Activated naive CD8-positive, alpha-beta T cell treated with anti-CD3 and anti-CD28 coated beads, Interleukin-2, amount 10 ng/mL, durations not matched to agents 7 days and 5 days (primary cell): Measurements from ENCODE around the gene KIRREL2. TPM values are rescaled to one million over a fixed set of nuclear protein-coding genes. Genes with fewer than 3 reads are reported as not detected.

Experiments used
- ATAC-seq: fragments of 150-1000 bp; cut with Tn5 transposase; one replicate; pipeline ENCODE4 v1.10.0; 2021; ENCODE audit warnings: low read depth, moderate library complexity
- POLR2A ChIA-PET: fragments of 350-600 bp; sonication (Branson Sonifier 250); formaldehyde crosslinking; loops from one replicate; lab custom pipeline; 2021; ENCODE audit warnings: antibody characterized with exemption; lab: Charles Lee
- DNase-seq: peaks from one replicate; pipeline ENCODE4 v3.0.0; 2021
- H3K27ac Mint-ChIP-seq: one replicate; pipeline ENCODE4 v1.8.0; 2022; ENCODE audit warnings: mild to moderate bottlenecking, mixed read lengths
- H3K27me3 Mint-ChIP-seq: one replicate; pipeline ENCODE4 v1.8.0; 2022; ENCODE audit warnings: mild to moderate bottlenecking, moderate library complexity, mixed read lengths
- H3K36me3 Mint-ChIP-seq: one replicate; pipeline ENCODE4 v1.8.0; 2021; ENCODE audit warnings: mild to moderate bottlenecking, mixed read lengths
- H3K4me1 Mint-ChIP-seq: one replicate; pipeline ENCODE4 v1.8.0; 2021; ENCODE audit warnings: mixed read lengths
- H3K4me3 Mint-ChIP-seq: one replicate; pipeline ENCODE4 v1.8.0; 2022; ENCODE audit warnings: mild to moderate bottlenecking, moderate library complexity, mixed read lengths
- H3K9me3 Mint-ChIP-seq: one replicate; pipeline ENCODE4 v1.8.0; 2021; ENCODE audit warnings: mixed read lengths
- total RNA-seq, 2 experiments: library from RNA; stranded (reverse); gene quantifications; one replicate each; pipeline ENCODE4 v1.2.3, GENCODE V29; 2021

Gene KIRREL2
- total RNA-seq, 2 experiments from 2014 or later = 2.9 to 3.0 TPM

GRCh38 chr19:35851213-35852028 is 5.3 kb upstream of the KIRREL2 start:
- POLR2A ChIA-PET = no interaction called here
- no peaks in the 10 kb centered on the region for H3K9me3 Mint-ChIP-seq
- no peak for DNase-seq
- H3K27me3 Mint-ChIP-seq = peaks cover 56% of the 10 kb centered on the region
- H3K36me3 Mint-ChIP-seq = no peaks in the 10 kb centered on the region
- peak overlapping the region; percentile 32 for H3K27ac Mint-ChIP-seq
- no peak for ATAC-seq
- H3K4me1 Mint-ChIP-seq = peaks cover 3% of the 10 kb centered on the region
- no peak overlapping the region for H3K4me3 Mint-ChIP-seq

GRCh38 chr19:35852029-35852780 is 4.5 kb upstream of the KIRREL2 start, which contains the start of gene NPHS1:
TSS of gene NPHS1 (minus strand) at chr19:35852504. CDS start at chr19:35851837, 667 bp downstream.
- peaks cover 48% of the 10 kb centered on the region for H3K27me3 Mint-ChIP-seq
- H3K36me3 Mint-ChIP-seq = no peaks in the 10 kb centered on the region
- ATAC-seq (no peak), DNase-seq (no peak)
- H3K4me3 Mint-ChIP-seq = peak within 1 kb of the TSS; percentile 28
- no peaks in the 10 kb centered on the region for H3K9me3 Mint-ChIP-seq
- peaks cover 5% of the 10 kb centered on the region for H3K4me1 Mint-ChIP-seq
- POLR2A ChIA-PET = interaction anchor here (0.8 kb wide), 1 partner anchor 79 kb away, joined by 3 read pairs; no protein-coding TSS in a partner anchor
- no peak within 1 kb of the TSS for H3K27ac Mint-ChIP-seq

- Mint-ChIP-seq H3K4me3 (no peak overlapping the region), H3K4me1 (peaks cover 7% of the 10 kb centered on the region), H3K27me3 (peaks cover 48% of the 10 kb centered on the region), H3K27ac (no peak overlapping the region), H3K36me3 (no peaks in the 10 kb centered on the region), H3K9me3 (no peaks in the 10 kb centered on the region)
- no peak for ATAC-seq
- no peak for DNase-seq
- POLR2A ChIA-PET = interaction anchor here (0.7 kb wide), 1 partner anchor 92 kb away, joined by 5 read pairs; no protein-coding TSS in a partner anchor
Measured at GRCh38 chr19:35853038-35853756, 3.5 kb upstream of the KIRREL2 start.

- H3K36me3 Mint-ChIP-seq = no peaks in the 10 kb centered on the region
- peaks cover 59% of the 10 kb centered on the region for H3K27me3 Mint-ChIP-seq
Measured at GRCh38 chr19:35858311-35858710, 1.6 kb downstream of the KIRREL2 start.

GRCh38 chr19:35859414-35859813 is 2.7 kb downstream of the KIRREL2 start:
- DNase-seq (no peak), ATAC-seq (no peak)
- peaks cover 4% of the 10 kb centered on the region for H3K4me1 Mint-ChIP-seq
- H3K9me3 Mint-ChIP-seq = no peaks in the 10 kb centered on the region
- H3K27me3 Mint-ChIP-seq = peaks cover 55% of the 10 kb centered on the region
- H3K4me3 Mint-ChIP-seq = no peak overlapping the region
- H3K27ac Mint-ChIP-seq = no peak overlapping the region
- H3K36me3 Mint-ChIP-seq = no peaks in the 10 kb centered on the region
- POLR2A ChIA-PET = no interaction called here

More at GRCh38 chr19:35858311-35858710, 1.6 kb downstream of the KIRREL2 start:
- DNase-seq (no peak), ATAC-seq (no peak)
- no peaks in the 10 kb centered on the region for H3K9me3 Mint-ChIP-seq
- H3K4me3 Mint-ChIP-seq = peak overlapping the region; percentile 29
- peaks cover 4% of the 10 kb centered on the region for H3K4me1 Mint-ChIP-seq
- POLR2A ChIA-PET = no interaction called here
- H3K27ac Mint-ChIP-seq = no peak overlapping the region

- Mint-ChIP-seq H3K9me3 (no peaks in the 10 kb centered on the region), H3K36me3 (no peaks in the 10 kb centered on the region), H3K27me3 (peaks cover 45% of the 10 kb centered on the region), H3K4me1 (peaks cover 4% of the 10 kb centered on the region), H3K27ac (no peak overlapping the region), H3K4me3 (no peak overlapping the region)
- no peak for ATAC-seq
- POLR2A ChIA-PET = no interaction called here
- DNase-seq = no peak
Measured at GRCh38 chr19:35860436-35860817, 3.7 kb downstream of the KIRREL2 start.

- POLR2A ChIA-PET = interaction anchor here (0.6 kb wide), 1 partner anchor 650 kb away, joined by 3 read pairs; no protein-coding TSS in a partner anchor
- Mint-ChIP-seq H3K4me3 (no peak overlapping the region), H3K36me3 (no peaks in the 10 kb centered on the region), H3K9me3 (no peaks in the 10 kb centered on the region), H3K27ac (no peak overlapping the region), H3K4me1 (peaks cover 4% of the 10 kb centered on the region), H3K27me3 (peaks cover 41% of the 10 kb centered on the region)
- no peak for DNase-seq
- no peak for ATAC-seq
Measured at GRCh38 chr19:35860818-35861639, 4.3 kb downstream of the KIRREL2 start.

GRCh38 chr19:35861640-35862160 is 5.0 kb downstream of the KIRREL2 start:
- no peak for ATAC-seq
- H3K27ac Mint-ChIP-seq = no peak overlapping the region
- no peak overlapping the region for H3K4me3 Mint-ChIP-seq
- peaks cover 43% of the 10 kb centered on the region for H3K27me3 Mint-ChIP-seq
- H3K36me3 Mint-ChIP-seq = no peaks in the 10 kb centered on the region
- POLR2A ChIA-PET = no interaction called here
- H3K4me1 Mint-ChIP-seq = peaks cover 5% of the 10 kb centered on the region
- H3K9me3 Mint-ChIP-seq = peaks cover 1% of the 10 kb centered on the region
- no peak for DNase-seq

- peaks cover 1% of the 10 kb centered on the region for H3K9me3 Mint-ChIP-seq
- POLR2A ChIA-PET = no interaction called here
- H3K4me3 Mint-ChIP-seq = no peak overlapping the region
- peaks cover 1% of the 10 kb centered on the region for H3K4me1 Mint-ChIP-seq
- peaks cover 44% of the 10 kb centered on the region for H3K27me3 Mint-ChIP-seq
- ATAC-seq = no peak
- no peak overlapping the region for H3K27ac Mint-ChIP-seq
- no peak for DNase-seq
- no peaks in the 10 kb centered on the region for H3K36me3 Mint-ChIP-seq
Measured at GRCh38 chr19:35862528-35862927, 5.8 kb downstream of the KIRREL2 start.

- Mint-ChIP-seq H3K27ac (no peak overlapping the region), H3K36me3 (no peaks in the 10 kb centered on the region), H3K27me3 (peaks cover 45% of the 10 kb centered on the region), H3K4me1 (peaks cover 3% of the 10 kb centered on the region), H3K4me3 (no peak overlapping the region), H3K9me3 (peaks cover 1% of the 10 kb centered on the region)
- POLR2A ChIA-PET = no interaction called here
- ATAC-seq (no peak), DNase-seq (no peak)
Measured at GRCh38 chr19:35863018-35863417, 6.3 kb downstream of the KIRREL2 start.

GRCh38 chr19:35868172-35868822 is 11.6 kb downstream of the KIRREL2 start, which contains the start of gene APLP1:
TSS of gene APLP1 (plus strand) at chr19:35868574. CDS start at chr19:35868637, 63 bp downstream.
- no peak within 1 kb of the TSS for H3K27ac Mint-ChIP-seq
- H3K9me3 Mint-ChIP-seq = peaks cover 1% of the 10 kb centered on the region
- H3K27me3 Mint-ChIP-seq = peaks cover 27% of the 10 kb centered on the region
- no peaks in the 10 kb centered on the region for H3K36me3 Mint-ChIP-seq
- peak within 1 kb of the TSS; percentile 66 for H3K4me3 Mint-ChIP-seq
- DNase-seq = peak; percentile 82
- POLR2A ChIA-PET = interaction anchor here (0.7 to 1.7 kb wide), 2 partner anchors 32 to 63 kb away, joined by 3 to 5 read pairs; no protein-coding TSS in a partner anchor
- H3K4me1 Mint-ChIP-seq = peaks cover 14% of the 10 kb centered on the region
- peak; percentile 65 for ATAC-seq
